WTC11 (cell line): ENCODE data around the gene SYNE4.

ENCODE experiments used
- ATF1 ChIP-seq: sonication (generic); formaldehyde crosslinking; IDR thresholded peaks from 2 replicates; pipeline ENCODE4 v1.8.1; 2023; ENCODE audit warnings: mild to moderate bottlenecking, moderate library complexity, missing genetic modification reagents
- ETV6 ChIP-seq: sonication (generic); formaldehyde crosslinking; IDR thresholded peaks from 2 replicates; pipeline ENCODE4 v1.8.1; 2022; ENCODE audit warnings: mild to moderate bottlenecking, missing genetic modification reagents
- FOXJ3 ChIP-seq: sonication (generic); formaldehyde crosslinking; IDR thresholded peaks from 2 replicates; pipeline ENCODE4 v1.9.0; 2021; ENCODE audit warnings: missing genetic modification reagents, mild to moderate bottlenecking, borderline replicate concordance
- SP1 ChIP-seq: sonication (generic); formaldehyde crosslinking; conservative IDR thresholded peaks from 2 replicates; pipeline ENCODE4 v1.8.1; 2022; ENCODE audit warnings: missing genetic modification reagents
- TP53 ChIP-seq: sonication (generic); formaldehyde crosslinking; IDR thresholded peaks from 2 replicates; pipeline ENCODE4 v1.8.1; 2023; ENCODE audit warnings: mild to moderate bottlenecking, missing genetic modification reagents
- TF ChIP-seq, protein P1 (sequence below): fragments of 200-600 bp; IDR thresholded peaks from 2 replicates; pipeline ENCODE4 v1.8.0; 2022; ENCODE audit warnings: antibody characterized with exemption
- TF ChIP-seq, protein P2 (sequence below): sonication (generic); formaldehyde crosslinking; IDR thresholded peaks from 2 replicates; pipeline ENCODE4 v1.8.0; 2022; ENCODE audit warnings: mild to moderate bottlenecking, missing genetic modification reagents
- TF ChIP-seq, protein P3 (sequence below): fragments of 250-450 bp; sonication (Bioruptor Pico); IDR thresholded peaks from 2 replicates; pipeline ENCODE4 v1.8.0; 2021; ENCODE audit warnings: mild to moderate bottlenecking
- TF ChIP-seq, protein P4 (sequence below): sonication (generic); formaldehyde crosslinking; IDR thresholded peaks from 2 replicates; pipeline ENCODE4 v1.8.1; 2023; ENCODE audit warnings: mild to moderate bottlenecking, missing genetic modification reagents
- TF ChIP-seq, protein P5 (sequence below): sonication (generic); formaldehyde crosslinking; IDR thresholded peaks from 2 replicates; pipeline ENCODE4 v1.8.1; 2023; ENCODE audit warnings: mild to moderate bottlenecking, moderate library complexity, missing genetic modification reagents
- TF ChIP-seq, protein P6 (sequence below): sonication (generic); formaldehyde crosslinking; IDR thresholded peaks from 2 replicates; pipeline ENCODE4 v1.8.0; 2022; ENCODE audit warnings: mild to moderate bottlenecking, missing genetic modification reagents
- TF ChIP-seq, protein P7 (sequence below): sonication (generic); formaldehyde crosslinking; IDR thresholded peaks from 2 replicates; pipeline ENCODE4 v1.8.0; 2022; ENCODE audit warnings: mild to moderate bottlenecking, missing genetic modification reagents
- TF ChIP-seq, protein P8 (sequence below): sonication (generic); formaldehyde crosslinking; IDR thresholded peaks from 2 replicates; pipeline ENCODE4 v1.8.1; 2022; ENCODE audit warnings: low read depth, mild to moderate bottlenecking, moderate library complexity, missing genetic modification reagents, borderline replicate concordance
- TF ChIP-seq, protein P9 (sequence below): sonication (generic); formaldehyde crosslinking; IDR thresholded peaks from 2 replicates; pipeline ENCODE4 v1.8.1; 2022; ENCODE audit warnings: mild to moderate bottlenecking, missing genetic modification reagents, moderate library complexity, borderline replicate concordance

DNA sequence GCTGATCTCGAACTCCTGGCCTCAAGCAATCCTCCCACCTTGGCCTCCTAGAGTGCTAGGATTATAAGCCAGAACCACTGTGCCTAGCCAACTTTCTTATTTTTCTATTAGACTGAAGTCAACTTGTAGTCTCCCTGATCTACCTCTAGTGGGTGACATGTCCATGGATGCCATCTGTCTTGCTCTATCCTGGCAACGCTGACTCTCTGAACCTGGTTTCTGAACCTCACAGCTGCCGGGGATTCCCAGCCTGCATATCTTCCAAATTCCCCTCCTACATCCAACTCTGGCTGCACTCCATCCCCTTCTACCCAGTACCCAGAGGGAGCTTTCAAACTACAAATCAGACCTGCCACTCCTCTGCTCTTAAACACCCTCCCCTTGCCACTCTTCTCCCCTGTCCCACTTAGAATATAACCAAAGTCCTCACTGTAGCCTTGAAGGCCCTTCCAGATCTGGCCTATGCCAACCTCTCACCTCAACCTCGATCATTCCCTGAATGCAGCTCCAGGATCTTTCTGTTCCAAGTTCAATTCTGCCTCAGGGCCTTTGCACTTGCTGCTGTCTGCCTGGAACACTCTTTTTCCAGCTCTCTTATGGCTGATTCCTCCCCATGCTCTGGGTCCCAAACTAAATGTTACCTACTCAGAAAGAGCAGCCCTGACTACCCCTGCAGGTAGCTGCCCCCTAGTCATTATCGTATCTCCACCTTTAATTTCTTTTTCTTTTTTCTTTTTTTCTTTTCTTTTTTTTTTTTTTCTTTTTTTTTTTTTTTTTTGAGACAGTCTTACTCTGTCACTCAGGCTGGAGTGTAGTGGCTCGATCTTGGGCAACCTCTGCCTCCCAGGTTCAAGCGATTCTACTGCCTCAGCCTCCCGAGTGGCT is 21.9 kb upstream of the SYNE4 start:
- TF ChIP-seq, protein P1, sequence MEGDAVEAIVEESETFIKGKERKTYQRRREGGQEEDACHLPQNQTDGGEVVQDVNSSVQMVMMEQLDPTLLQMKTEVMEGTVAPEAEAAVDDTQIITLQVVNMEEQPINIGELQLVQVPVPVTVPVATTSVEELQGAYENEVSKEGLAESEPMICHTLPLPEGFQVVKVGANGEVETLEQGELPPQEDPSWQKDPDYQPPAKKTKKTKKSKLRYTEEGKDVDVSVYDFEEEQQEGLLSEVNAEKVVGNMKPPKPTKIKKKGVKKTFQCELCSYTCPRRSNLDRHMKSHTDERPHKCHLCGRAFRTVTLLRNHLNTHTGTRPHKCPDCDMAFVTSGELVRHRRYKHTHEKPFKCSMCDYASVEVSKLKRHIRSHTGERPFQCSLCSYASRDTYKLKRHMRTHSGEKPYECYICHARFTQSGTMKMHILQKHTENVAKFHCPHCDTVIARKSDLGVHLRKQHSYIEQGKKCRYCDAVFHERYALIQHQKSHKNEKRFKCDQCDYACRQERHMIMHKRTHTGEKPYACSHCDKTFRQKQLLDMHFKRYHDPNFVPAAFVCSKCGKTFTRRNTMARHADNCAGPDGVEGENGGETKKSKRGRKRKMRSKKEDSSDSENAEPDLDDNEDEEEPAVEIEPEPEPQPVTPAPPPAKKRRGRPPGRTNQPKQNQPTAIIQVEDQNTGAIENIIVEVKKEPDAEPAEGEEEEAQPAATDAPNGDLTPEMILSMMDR, result no peak
- TF ChIP-seq ETV6 (CRISPR knock-in tag) (no peak), FOXJ3 (CRISPR knock-in tag) (no peak), ATF1 (CRISPR knock-in tag) (no peak), SP1 (CRISPR knock-in tag) (no peak), TP53 (CRISPR knock-in tag) (no peak)
- TF ChIP-seq, protein P2, sequence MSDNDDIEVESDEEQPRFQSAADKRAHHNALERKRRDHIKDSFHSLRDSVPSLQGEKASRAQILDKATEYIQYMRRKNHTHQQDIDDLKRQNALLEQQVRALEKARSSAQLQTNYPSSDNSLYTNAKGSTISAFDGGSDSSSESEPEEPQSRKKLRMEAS (CRISPR knock-in tag), result no peak
- TF ChIP-seq, protein P3, sequence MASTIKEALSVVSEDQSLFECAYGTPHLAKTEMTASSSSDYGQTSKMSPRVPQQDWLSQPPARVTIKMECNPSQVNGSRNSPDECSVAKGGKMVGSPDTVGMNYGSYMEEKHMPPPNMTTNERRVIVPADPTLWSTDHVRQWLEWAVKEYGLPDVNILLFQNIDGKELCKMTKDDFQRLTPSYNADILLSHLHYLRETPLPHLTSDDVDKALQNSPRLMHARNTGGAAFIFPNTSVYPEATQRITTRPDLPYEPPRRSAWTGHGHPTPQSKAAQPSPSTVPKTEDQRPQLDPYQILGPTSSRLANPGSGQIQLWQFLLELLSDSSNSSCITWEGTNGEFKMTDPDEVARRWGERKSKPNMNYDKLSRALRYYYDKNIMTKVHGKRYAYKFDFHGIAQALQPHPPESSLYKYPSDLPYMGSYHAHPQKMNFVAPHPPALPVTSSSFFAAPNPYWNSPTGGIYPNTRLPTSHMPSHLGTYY (CRISPR knock-in tag), result no peak
- TF ChIP-seq, protein P4, sequence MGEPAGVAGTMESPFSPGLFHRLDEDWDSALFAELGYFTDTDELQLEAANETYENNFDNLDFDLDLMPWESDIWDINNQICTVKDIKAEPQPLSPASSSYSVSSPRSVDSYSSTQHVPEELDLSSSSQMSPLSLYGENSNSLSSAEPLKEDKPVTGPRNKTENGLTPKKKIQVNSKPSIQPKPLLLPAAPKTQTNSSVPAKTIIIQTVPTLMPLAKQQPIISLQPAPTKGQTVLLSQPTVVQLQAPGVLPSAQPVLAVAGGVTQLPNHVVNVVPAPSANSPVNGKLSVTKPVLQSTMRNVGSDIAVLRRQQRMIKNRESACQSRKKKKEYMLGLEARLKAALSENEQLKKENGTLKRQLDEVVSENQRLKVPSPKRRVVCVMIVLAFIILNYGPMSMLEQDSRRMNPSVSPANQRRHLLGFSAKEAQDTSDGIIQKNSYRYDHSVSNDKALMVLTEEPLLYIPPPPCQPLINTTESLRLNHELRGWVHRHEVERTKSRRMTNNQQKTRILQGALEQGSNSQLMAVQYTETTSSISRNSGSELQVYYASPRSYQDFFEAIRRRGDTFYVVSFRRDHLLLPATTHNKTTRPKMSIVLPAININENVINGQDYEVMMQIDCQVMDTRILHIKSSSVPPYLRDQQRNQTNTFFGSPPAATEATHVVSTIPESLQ, result no peak
- TF ChIP-seq, protein P5, sequence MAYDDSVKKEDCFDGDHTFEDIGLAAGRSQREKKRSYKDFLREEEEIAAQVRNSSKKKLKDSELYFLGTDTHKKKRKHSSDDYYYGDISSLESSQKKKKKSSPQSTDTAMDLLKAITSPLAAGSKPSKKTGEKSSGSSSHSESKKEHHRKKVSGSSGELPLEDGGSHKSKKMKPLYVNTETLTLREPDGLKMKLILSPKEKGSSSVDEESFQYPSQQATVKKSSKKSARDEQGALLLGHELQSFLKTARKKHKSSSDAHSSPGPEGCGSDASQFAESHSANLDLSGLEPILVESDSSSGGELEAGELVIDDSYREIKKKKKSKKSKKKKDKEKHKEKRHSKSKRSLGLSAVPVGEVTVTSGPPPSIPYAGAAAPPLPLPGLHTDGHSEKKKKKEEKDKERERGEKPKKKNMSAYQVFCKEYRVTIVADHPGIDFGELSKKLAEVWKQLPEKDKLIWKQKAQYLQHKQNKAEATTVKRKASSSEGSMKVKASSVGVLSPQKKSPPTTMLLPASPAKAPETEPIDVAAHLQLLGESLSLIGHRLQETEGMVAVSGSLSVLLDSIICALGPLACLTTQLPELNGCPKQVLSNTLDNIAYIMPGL, result no peak
- TF ChIP-seq, protein P6, sequence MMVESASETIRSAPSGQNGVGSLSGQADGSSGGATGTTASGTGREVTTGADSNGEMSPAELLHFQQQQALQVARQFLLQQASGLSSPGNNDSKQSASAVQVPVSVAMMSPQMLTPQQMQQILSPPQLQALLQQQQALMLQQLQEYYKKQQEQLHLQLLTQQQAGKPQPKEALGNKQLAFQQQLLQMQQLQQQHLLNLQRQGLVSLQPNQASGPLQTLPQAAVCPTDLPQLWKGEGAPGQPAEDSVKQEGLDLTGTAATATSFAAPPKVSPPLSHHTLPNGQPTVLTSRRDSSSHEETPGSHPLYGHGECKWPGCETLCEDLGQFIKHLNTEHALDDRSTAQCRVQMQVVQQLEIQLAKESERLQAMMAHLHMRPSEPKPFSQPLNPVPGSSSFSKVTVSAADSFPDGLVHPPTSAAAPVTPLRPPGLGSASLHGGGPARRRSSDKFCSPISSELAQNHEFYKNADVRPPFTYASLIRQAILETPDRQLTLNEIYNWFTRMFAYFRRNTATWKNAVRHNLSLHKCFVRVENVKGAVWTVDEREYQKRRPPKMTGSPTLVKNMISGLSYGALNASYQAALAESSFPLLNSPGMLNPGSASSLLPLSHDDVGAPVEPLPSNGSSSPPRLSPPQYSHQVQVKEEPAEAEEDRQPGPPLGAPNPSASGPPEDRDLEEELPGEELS (CRISPR knock-in tag), result no peak
- TF ChIP-seq, protein P7, sequence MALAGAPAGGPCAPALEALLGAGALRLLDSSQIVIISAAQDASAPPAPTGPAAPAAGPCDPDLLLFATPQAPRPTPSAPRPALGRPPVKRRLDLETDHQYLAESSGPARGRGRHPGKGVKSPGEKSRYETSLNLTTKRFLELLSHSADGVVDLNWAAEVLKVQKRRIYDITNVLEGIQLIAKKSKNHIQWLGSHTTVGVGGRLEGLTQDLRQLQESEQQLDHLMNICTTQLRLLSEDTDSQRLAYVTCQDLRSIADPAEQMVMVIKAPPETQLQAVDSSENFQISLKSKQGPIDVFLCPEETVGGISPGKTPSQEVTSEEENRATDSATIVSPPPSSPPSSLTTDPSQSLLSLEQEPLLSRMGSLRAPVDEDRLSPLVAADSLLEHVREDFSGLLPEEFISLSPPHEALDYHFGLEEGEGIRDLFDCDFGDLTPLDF (CRISPR knock-in tag), result no peak
- TF ChIP-seq, protein P8, sequence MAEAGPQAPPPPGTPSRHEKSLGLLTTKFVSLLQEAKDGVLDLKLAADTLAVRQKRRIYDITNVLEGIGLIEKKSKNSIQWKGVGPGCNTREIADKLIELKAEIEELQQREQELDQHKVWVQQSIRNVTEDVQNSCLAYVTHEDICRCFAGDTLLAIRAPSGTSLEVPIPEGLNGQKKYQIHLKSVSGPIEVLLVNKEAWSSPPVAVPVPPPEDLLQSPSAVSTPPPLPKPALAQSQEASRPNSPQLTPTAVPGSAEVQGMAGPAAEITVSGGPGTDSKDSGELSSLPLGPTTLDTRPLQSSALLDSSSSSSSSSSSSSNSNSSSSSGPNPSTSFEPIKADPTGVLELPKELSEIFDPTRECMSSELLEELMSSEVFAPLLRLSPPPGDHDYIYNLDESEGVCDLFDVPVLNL (CRISPR knock-in tag), result no peak
- TF ChIP-seq, protein P9, sequence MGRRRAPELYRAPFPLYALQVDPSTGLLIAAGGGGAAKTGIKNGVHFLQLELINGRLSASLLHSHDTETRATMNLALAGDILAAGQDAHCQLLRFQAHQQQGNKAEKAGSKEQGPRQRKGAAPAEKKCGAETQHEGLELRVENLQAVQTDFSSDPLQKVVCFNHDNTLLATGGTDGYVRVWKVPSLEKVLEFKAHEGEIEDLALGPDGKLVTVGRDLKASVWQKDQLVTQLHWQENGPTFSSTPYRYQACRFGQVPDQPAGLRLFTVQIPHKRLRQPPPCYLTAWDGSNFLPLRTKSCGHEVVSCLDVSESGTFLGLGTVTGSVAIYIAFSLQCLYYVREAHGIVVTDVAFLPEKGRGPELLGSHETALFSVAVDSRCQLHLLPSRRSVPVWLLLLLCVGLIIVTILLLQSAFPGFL (CRISPR knock-in tag), result no peak
